ENCODE measurements around the gene IFI35. TPM values are rescaled to one million over a fixed set of nuclear protein-coding genes. Genes with fewer than 3 reads are reported as not detected.
"Not testable (repeated sequence)": the region's sequence is repeated elsewhere in the genome, so short reads cannot be mapped to it uniquely, and the experiment has no call there.

The IFI35 gene
- polyA plus RNA-seq, 1 experiment: 42.5 TPM

DNA sequence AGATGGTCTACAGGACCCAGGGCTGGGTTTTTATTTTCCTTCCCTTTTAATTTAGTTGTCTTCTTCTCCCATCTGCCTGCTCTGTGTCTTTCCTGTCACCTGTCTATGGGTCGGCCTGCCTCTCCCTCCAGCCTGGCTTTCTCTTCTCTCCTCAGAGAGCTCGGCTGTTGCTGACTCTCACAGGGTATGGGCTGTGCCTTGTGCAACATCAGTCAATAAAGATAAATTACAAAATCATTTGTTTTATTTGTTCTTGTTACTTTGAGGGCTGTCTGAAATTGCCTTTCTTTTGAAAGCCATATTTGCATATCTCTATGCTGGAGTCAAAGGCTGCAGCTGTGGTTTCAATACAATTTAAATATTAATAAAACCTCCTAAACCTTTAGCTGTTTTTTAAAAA is 34.1 kb downstream of the IFI35 start:
- TF ChIP-seq, protein P1, sequence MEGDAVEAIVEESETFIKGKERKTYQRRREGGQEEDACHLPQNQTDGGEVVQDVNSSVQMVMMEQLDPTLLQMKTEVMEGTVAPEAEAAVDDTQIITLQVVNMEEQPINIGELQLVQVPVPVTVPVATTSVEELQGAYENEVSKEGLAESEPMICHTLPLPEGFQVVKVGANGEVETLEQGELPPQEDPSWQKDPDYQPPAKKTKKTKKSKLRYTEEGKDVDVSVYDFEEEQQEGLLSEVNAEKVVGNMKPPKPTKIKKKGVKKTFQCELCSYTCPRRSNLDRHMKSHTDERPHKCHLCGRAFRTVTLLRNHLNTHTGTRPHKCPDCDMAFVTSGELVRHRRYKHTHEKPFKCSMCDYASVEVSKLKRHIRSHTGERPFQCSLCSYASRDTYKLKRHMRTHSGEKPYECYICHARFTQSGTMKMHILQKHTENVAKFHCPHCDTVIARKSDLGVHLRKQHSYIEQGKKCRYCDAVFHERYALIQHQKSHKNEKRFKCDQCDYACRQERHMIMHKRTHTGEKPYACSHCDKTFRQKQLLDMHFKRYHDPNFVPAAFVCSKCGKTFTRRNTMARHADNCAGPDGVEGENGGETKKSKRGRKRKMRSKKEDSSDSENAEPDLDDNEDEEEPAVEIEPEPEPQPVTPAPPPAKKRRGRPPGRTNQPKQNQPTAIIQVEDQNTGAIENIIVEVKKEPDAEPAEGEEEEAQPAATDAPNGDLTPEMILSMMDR (IDR thresholded peaks at IDR 0.05; ENCODE audit: insufficient read depth, low read depth, low read length): no peak
- POLR2A ChIA-PET: no interaction called here
- no peak overlapping the region for H3K4me3 ChIP-seq (ENCODE audit: low read depth, low read length)
- DNase-seq (ENCODE audit: low read depth): no peak
- CTCF ChIA-PET: interaction anchor here (1.4 kb wide), 1 partner anchor 16 kb away, joined by 3 read pairs; no protein-coding TSS in a partner anchor
- H3K36me3 ChIP-seq (ENCODE audit: control insufficient read depth, insufficient read depth, low read length): no peaks in the 10 kb centered on the region
- H3K27me3 ChIP-seq (ENCODE audit: control insufficient read depth, insufficient read depth, low read length): no peaks in the 10 kb centered on the region

DNA sequence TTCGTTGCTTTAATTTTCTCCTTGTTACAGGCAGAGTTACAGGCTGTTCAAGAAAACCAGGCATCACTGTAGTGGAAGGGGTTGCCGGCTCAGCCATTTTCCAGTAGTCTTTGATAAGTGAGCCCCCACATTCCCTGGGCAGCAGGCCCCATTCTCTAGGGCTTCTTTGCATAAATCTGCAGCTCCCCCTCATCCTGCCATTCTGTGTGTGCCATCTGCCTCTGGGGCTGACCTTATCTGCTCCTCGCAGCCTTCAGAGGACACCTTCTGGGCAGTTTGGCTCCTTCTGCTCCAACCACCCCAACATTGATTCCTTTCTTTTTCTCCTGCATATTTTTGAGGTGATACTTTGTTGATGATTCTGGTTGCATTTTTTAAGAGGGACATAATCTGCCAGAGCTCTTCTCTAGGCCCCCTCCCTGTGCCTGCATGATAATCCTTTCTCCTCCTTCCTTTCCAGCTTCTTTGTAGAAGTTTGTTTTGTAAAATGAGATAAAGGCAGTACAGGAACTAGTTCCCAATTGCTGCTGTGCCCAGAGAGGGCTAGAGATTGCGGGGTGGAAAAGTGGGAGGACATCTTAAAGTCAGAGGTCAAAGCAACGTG is 35.5 kb downstream of the IFI35 start:
- Histone ChIP-seq H3K36me3 (ENCODE audit: control insufficient read depth, insufficient read depth, low read length) (no peaks in the 10 kb centered on the region), H3K27me3 (ENCODE audit: control insufficient read depth, insufficient read depth, low read length) (no peaks in the 10 kb centered on the region), H3K4me3 (ENCODE audit: low read depth, low read length) (no peak overlapping the region)
- ChIA-PET CTCF (interaction anchor here (1.0 to 1.9 kb wide), 5 partner anchors 16 to 83 kb away, joined by 3 to 8 read pairs (median 3); partner anchors contain the start of gene BRCA1), POLR2A (no interaction called here)
- DNase-seq (ENCODE audit: low read depth): no peak
- TF ChIP-seq, protein P1 (IDR thresholded peaks at IDR 0.05; ENCODE audit: insufficient read depth, low read depth, low read length): no peak

DNA sequence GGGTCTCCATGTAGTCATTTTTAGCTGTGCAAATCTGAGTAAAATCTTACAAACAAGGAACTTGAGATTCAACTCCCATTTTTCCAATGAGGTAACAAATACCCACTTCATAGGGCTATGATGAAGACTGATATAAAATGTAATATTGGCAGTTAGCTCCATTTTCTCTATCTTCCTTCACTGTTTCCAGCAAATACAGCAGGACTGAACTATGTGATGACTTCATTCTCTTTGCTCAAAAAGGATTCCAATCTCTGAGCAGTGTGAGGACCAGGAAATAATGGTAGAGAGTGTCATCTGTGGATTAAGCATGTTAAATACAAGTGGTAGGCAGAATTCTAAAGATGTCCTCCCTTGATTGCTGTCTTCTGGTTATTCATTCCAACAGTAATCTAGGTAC is 36.7 kb downstream of the IFI35 start:
- Histone ChIP-seq H3K27me3 (ENCODE audit: control insufficient read depth, insufficient read depth, low read length) (no peaks in the 10 kb centered on the region), H3K4me3 (ENCODE audit: low read depth, low read length) (no peak overlapping the region), H3K36me3 (ENCODE audit: control insufficient read depth, insufficient read depth, low read length) (no peaks in the 10 kb centered on the region)
- ChIA-PET POLR2A (no interaction called here), CTCF (interaction anchor here (1.3 to 1.9 kb wide), 2 partner anchors 19 to 81 kb away, joined by 3 to 8 read pairs; no protein-coding TSS in a partner anchor)
- TF ChIP-seq, protein P1 (IDR thresholded peaks at IDR 0.05; ENCODE audit: insufficient read depth, low read depth, low read length): no peak
- DNase-seq (ENCODE audit: low read depth): no peak

DNA sequence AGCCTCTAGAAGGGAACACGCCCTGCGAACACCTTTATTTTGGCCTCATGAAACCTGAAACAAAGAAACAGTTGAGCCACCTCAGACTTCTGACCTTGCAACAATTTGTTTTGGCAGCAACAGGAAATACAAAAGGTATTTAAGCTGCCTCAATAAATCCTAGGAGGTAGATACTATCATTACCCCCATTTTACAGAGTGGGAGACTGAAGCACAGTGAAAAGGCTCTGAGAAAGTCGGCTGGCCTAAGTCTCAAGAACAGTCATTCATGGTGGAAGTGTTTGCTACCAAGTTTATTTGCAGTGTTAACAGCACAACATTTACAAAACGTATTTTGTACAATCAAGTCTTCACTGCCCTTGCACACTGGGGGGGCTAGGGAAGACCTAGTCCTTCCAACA is 37.4 kb downstream of the IFI35 start:
- CTCF ChIA-PET: interaction anchor here (1.3 to 1.9 kb wide), 2 partner anchors 20 to 80 kb away, joined by 3 to 8 read pairs; no protein-coding TSS in a partner anchor
- no peak overlapping the region for H3K4me3 ChIP-seq (ENCODE audit: low read depth, low read length)
- no peaks in the 10 kb centered on the region for H3K27me3 ChIP-seq (ENCODE audit: control insufficient read depth, insufficient read depth, low read length)
- no peaks in the 10 kb centered on the region for H3K36me3 ChIP-seq (ENCODE audit: control insufficient read depth, insufficient read depth, low read length)
- TF ChIP-seq, protein P1 (IDR thresholded peaks at IDR 0.05; ENCODE audit: insufficient read depth, low read depth, low read length): no peak
- no peak for DNase-seq (ENCODE audit: low read depth)
- POLR2A ChIA-PET: no interaction called here

DNA sequence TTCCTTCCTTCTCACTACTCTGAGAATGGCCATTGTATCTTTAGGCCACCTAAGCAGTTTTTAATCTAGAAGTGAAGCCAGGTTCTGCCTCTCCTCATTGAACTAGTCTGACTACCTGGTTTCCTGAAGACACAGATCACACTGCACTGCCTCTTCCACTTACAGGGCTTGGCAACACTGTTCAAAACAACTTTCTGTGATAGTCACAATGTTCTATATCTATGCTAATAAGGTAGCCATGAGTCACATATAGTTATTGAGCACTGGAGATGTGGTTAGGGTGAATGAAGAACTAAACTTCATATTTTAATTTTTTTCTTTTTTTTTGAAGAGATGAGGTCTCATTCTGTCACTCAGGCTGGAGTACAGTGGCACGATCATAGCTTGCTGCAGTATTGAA is 45.4 kb downstream of the IFI35 start:
- POLR2A ChIA-PET: no interaction called here
- H3K27me3 ChIP-seq (ENCODE audit: control insufficient read depth, insufficient read depth, low read length): no peaks in the 10 kb centered on the region
- TF ChIP-seq, protein P1 (IDR thresholded peaks at IDR 0.05; ENCODE audit: insufficient read depth, low read depth, low read length): no peak
- DNase-seq (ENCODE audit: low read depth): no peak
- H3K36me3 ChIP-seq (ENCODE audit: control insufficient read depth, insufficient read depth, low read length): no peaks in the 10 kb centered on the region
- no peak overlapping the region for H3K4me3 ChIP-seq (ENCODE audit: low read depth, low read length)
- CTCF ChIA-PET: no interaction called here

DNA sequence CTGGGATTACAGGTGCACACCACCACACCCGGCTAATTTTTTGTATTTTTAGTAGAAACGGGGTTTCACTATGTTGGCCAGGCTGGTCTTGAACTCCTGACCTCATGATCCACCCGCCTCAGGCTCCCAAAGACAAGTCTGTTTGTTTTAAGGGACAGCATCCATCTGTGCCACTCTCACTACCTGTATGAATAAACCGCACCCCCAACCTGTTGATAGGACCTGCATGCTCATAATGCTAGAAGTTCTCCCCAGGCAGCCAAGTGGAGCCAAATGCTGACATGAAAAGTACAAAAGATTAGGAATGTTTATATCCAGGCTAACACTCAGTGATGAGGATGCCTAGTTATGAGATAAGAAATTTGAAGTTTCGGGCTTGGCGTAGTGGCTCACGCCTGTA is 46.4 kb downstream of the IFI35 start:
- CTCF ChIA-PET; DNase-seq (ENCODE audit: low read depth); H3K36me3 ChIP-seq (ENCODE audit: control insufficient read depth, insufficient read depth, low read length); H3K27me3 ChIP-seq (ENCODE audit: control insufficient read depth, insufficient read depth, low read length); H3K4me3 ChIP-seq (ENCODE audit: low read depth, low read length); POLR2A ChIA-PET: not testable (repeated sequence)

Data from BJ (cell line).